GM18951 (cell line): ENCODE data around the gene AMBRA1.
A peak's percentile ranks its signal among the peaks of the same experiment; 100 is the strongest.

ENCODE experiments used
- POLR2A ChIP-seq: IDR thresholded peaks from 4 replicates; pipeline ENCODE4 v1.6.1; 2011; ENCODE audit warnings: mild to moderate bottlenecking; ENCODE audit not compliant: insufficient read length, insufficient read depth; ENCODE audit errors: extremely low read depth
- in situ Hi-C: fragments of 300-500 bp; cut with MboI; formaldehyde crosslinking; loops from one replicate; pipeline ENCODE4 v1.12.0; 2022; ENCODE audit warnings: low sequenced_read_pairs, mixed read lengths, inconsistent platforms; ENCODE audit not compliant: unreplicated experiment

The AMBRA1 gene

GRCh38 chr11:46593550-46594373 lies at the start of gene AMBRA1:
Gene AMBRA1 (minus strand): TSS chr11:46594023. CDS start chr11:46548380, 45,643 bp downstream.
- in situ Hi-C loops, result no loop called here
- TF ChIP-seq POLR2A, result peak; percentile 75

- no peak for TF ChIP-seq POLR2A
- in situ Hi-C loops, result no loop called here
Measured at GRCh38 chr11:46643531-46643930, 49.7 kb upstream of the AMBRA1 start.

GRCh38 chr11:46642627-46643335 lies 49.0 kb upstream of the AMBRA1 start:
- in situ Hi-C loops, result no loop called here
- no peak for TF ChIP-seq POLR2A

- TF ChIP-seq POLR2A, result no peak
- in situ Hi-C loops, result no loop called here
Measured at GRCh38 chr11:46641639-46642038, 47.8 kb upstream of the AMBRA1 start.

GRCh38 chr11:46640036-46640788 lies 46.4 kb upstream of the AMBRA1 start:
- TF ChIP-seq POLR2A, result no peak
- in situ Hi-C loops, result no loop called here

GRCh38 chr11:46639197-46639839 lies 45.5 kb upstream of the AMBRA1 start:
- TF ChIP-seq POLR2A, result no peak
- in situ Hi-C loops, result no loop called here

GRCh38 chr11:46637546-46637945 lies 43.7 kb upstream of the AMBRA1 start:
- no peak for TF ChIP-seq POLR2A
- in situ Hi-C loops, result no loop called here

GRCh38 chr11:46635557-46636139 lies 41.8 kb upstream of the AMBRA1 start:
- no peak for TF ChIP-seq POLR2A
- in situ Hi-C loops, result no loop called here

GRCh38 chr11:46633291-46634217 lies 39.7 kb upstream of the AMBRA1 start:
- no peak for TF ChIP-seq POLR2A
- in situ Hi-C loops, result no loop called here

GRCh38 chr11:46632502-46632901 lies 38.7 kb upstream of the AMBRA1 start:
- no peak for TF ChIP-seq POLR2A
- in situ Hi-C loops, result no loop called here

- in situ Hi-C loops, result no loop called here
Measured at GRCh38 chr11:46631676-46632075, 37.9 kb upstream of the AMBRA1 start.

GRCh38 chr11:46630237-46630636 lies 36.4 kb upstream of the AMBRA1 start:
- in situ Hi-C loops, result no loop called here
- no peak for TF ChIP-seq POLR2A

More at GRCh38 chr11:46631676-46632075, 37.9 kb upstream of the AMBRA1 start:
- no peak for TF ChIP-seq POLR2A

- in situ Hi-C loops, result no loop called here
- TF ChIP-seq POLR2A, result no peak
Measured at GRCh38 chr11:46628961-46629360, 35.1 kb upstream of the AMBRA1 start.
